Mesothelial cell of epicardium (in vitro differentiated cells): ENCODE results near the gene NCKAP5. TPM values are rescaled to one million over a fixed set of nuclear protein-coding genes. Genes with fewer than 3 reads are reported as not detected.

Experiments used
- DNase-seq, 2 experiments: peaks; one replicate each; pipeline ENCODE4 v3.0.0; 2021; ENCODE audit warnings: low spot score in 2 of 2; ENCODE audit not compliant: unreplicated experiment in 2 of 2
- H3K27ac Mint-ChIP-seq: 2 replicates; pipeline ENCODE4 v1.8.0; 2021; ENCODE audit warnings: mixed read lengths
- H3K27me3 Mint-ChIP-seq: 2 replicates; pipeline ENCODE4 v1.8.0; 2021; ENCODE audit warnings: low read depth, mixed read lengths
- H3K36me3 Mint-ChIP-seq: 2 replicates; pipeline ENCODE4 v1.8.0; 2021; ENCODE audit warnings: mixed read lengths
- H3K4me1 Mint-ChIP-seq: 2 replicates; pipeline ENCODE4 v1.8.0; 2021; ENCODE audit warnings: mixed read lengths
- H3K4me3 Mint-ChIP-seq: 2 replicates; pipeline ENCODE4 v1.8.0; 2021; ENCODE audit warnings: mild to moderate bottlenecking, moderate library complexity, mixed read lengths
- H3K9me3 Mint-ChIP-seq: 2 replicates; pipeline ENCODE4 v1.8.0; 2021; ENCODE audit warnings: mixed read lengths
- total RNA-seq: library from RNA; stranded (reverse); gene quantifications from 3 replicates; pipeline ENCODE4 v1.2.1, GENCODE V29; 2021
- TF ChIP-seq, protein P1 (sequence below): fragments of 200-600 bp; sonication (generic); IDR thresholded peaks from one replicate; pipeline ENCODE4 v1.5.0; 2021; ENCODE audit warnings: antibody characterized with exemption; ENCODE audit not compliant: unreplicated experiment

Gene NCKAP5
- total RNA-seq, 1 donor from 2014 or later, result 2.1 TPM

DNA sequence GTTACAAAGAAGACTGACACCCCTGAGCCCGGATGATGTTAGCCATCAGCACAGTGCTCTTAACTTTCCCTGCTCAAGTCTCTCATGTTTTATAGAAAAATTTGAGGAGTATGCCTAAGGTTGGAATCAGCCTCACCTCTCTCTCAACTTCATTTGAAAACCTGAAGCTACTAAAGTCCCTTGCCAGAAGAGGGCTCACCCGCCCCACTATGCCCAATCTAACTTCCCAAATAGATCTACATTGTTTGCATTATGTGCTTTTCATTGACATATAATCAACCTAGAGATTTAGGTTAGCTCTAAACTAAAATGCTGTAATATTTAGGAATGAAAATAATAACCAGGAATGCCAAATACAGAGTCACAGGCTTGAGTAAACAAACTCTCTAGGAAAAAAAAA is 305.4 kb downstream of the NCKAP5 start:
- peaks cover 18% of the 10 kb centered on the region for H3K4me1 Mint-ChIP-seq
- no peaks in the 10 kb centered on the region for H3K36me3 Mint-ChIP-seq
- H3K27me3 Mint-ChIP-seq, result peaks cover 87% of the 10 kb centered on the region
- H3K27ac Mint-ChIP-seq, result no peak overlapping the region
- no peak overlapping the region for H3K4me3 Mint-ChIP-seq
- no peak for DNase-seq
- no peaks in the 10 kb centered on the region for H3K9me3 Mint-ChIP-seq
- TF ChIP-seq, protein P1, sequence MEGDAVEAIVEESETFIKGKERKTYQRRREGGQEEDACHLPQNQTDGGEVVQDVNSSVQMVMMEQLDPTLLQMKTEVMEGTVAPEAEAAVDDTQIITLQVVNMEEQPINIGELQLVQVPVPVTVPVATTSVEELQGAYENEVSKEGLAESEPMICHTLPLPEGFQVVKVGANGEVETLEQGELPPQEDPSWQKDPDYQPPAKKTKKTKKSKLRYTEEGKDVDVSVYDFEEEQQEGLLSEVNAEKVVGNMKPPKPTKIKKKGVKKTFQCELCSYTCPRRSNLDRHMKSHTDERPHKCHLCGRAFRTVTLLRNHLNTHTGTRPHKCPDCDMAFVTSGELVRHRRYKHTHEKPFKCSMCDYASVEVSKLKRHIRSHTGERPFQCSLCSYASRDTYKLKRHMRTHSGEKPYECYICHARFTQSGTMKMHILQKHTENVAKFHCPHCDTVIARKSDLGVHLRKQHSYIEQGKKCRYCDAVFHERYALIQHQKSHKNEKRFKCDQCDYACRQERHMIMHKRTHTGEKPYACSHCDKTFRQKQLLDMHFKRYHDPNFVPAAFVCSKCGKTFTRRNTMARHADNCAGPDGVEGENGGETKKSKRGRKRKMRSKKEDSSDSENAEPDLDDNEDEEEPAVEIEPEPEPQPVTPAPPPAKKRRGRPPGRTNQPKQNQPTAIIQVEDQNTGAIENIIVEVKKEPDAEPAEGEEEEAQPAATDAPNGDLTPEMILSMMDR, result no peak

DNA sequence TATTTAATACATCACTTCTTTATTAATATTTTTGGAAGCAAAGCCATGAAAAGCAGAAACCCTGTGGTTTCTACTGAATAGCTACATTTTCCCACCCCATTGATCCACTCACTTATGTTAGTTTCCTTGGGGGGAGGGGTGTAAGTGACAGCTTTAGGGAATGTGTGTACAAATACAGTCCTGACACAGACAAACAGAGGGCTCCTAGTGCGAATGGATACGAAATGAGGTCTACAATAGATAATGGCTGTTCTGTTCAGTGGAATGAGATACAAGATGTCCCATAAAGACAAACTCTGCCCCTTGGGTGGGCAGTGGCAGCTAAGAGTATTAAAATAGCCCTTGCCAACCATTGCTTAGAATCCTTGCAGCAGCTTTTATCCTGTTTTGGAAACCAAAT is 312.9 kb downstream of the NCKAP5 start:
- peaks cover 28% of the 10 kb centered on the region for H3K27me3 Mint-ChIP-seq
- no peak for DNase-seq

DNA sequence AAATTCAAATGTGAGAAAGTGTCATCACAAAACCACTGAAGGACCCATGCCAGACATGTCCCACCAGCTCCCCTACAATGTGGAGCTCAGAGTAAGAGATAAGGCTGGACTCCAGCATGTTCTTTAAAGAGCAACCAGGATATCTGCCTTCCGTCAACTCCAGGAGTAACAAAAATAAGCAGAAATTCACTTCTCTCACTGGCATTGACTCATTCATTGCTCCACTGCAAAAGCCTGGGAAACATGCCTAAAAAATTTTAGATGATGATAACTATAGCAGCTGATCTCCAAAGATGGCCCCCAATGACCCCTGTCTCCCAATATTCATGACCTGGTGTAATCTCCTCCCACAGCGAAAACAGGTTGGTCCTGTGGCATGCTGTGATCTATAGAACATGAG is 314.5 kb downstream of the NCKAP5 start:
- Mint-ChIP-seq H3K27ac (no peak overlapping the region), H3K27me3 (peaks cover 14% of the 10 kb centered on the region), H3K4me1 (no peaks in the 10 kb centered on the region), H3K4me3 (no peak overlapping the region), H3K9me3 (no peaks in the 10 kb centered on the region), H3K36me3 (no peaks in the 10 kb centered on the region)
- DNase-seq, result no peak
- TF ChIP-seq, protein P1, result no peak

More for the DNA sequence above, 312.9 kb downstream of the NCKAP5 start:
- no peak overlapping the region for H3K27ac Mint-ChIP-seq
- no peaks in the 10 kb centered on the region for H3K4me1 Mint-ChIP-seq
- no peaks in the 10 kb centered on the region for H3K9me3 Mint-ChIP-seq
- no peak overlapping the region for H3K4me3 Mint-ChIP-seq
- H3K36me3 Mint-ChIP-seq, result no peaks in the 10 kb centered on the region
- TF ChIP-seq, protein P1, result no peak

DNA sequence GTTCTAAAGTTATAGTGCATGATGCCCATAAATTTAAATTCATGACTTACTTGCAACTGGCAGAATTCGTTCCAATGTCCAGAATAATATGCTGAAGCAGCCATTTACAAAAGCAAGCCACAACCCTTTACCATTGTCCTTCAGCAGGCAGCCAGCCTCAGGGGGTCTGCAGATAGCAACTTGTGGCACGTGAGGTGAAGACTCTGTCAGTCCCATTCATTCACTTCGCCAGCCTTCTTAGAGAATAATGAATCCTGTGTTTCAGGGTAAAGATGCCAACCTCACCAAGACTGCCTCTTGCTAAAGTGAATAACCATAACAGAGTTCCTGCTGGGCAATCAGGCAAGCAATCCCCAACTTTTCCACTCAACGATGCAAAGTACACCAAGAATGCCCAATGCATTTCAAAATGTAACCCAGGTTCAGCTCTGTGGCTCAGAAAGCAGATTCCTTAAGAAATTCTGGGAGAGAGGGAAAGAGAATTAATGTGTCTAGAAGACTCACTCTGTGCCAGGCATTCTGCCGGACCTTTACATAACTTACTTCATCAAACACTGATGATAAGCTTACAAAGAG is 315.4 kb downstream of the NCKAP5 start:
- Mint-ChIP-seq H3K27ac (no peak overlapping the region), H3K4me3 (no peak overlapping the region), H3K9me3 (no peaks in the 10 kb centered on the region), H3K4me1 (no peaks in the 10 kb centered on the region), H3K27me3 (peaks cover 11% of the 10 kb centered on the region), H3K36me3 (no peaks in the 10 kb centered on the region)
- DNase-seq, result no peak
- TF ChIP-seq, protein P1, result no peak

DNA sequence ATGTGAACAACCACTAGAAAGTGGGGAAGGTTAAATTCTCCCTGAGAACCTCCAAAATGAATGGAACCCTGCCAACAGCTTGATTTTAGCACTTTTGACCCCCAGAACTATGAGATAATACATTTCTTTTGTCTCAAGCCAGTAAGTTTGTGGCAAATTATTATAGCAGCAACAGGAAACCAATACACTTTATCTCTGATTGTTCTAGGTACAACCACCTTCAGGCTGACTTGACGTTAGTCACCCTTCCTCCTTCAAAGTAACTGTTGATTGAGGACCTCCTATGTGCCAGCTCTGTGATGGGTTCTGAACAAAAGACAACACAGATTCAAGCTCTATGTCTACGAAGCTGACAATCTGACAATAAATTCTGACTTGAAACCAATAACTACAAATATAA is 318.9 kb downstream of the NCKAP5 start:
- peaks cover 7% of the 10 kb centered on the region for H3K27me3 Mint-ChIP-seq
- H3K4me3 Mint-ChIP-seq, result no peak overlapping the region
- no peaks in the 10 kb centered on the region for H3K9me3 Mint-ChIP-seq
- no peaks in the 10 kb centered on the region for H3K4me1 Mint-ChIP-seq
- no peak overlapping the region for H3K27ac Mint-ChIP-seq
- TF ChIP-seq, protein P1, result no peak
- no peak for DNase-seq
- H3K36me3 Mint-ChIP-seq, result no peaks in the 10 kb centered on the region

- Mint-ChIP-seq H3K27me3 (peaks cover 3% of the 10 kb centered on the region), H3K4me3 (no peak overlapping the region), H3K36me3 (no peaks in the 10 kb centered on the region), H3K9me3 (no peaks in the 10 kb centered on the region), H3K4me1 (no peaks in the 10 kb centered on the region), H3K27ac (no peak overlapping the region)
- no peak for DNase-seq
- TF ChIP-seq, protein P1, result no peak
These were observed 320.0 kb downstream of the NCKAP5 start for GRCh38 chr2:133248264-133248663.
